DMS53 (cell line): ENCODE data around the gene DIPK1C.

Experiments
- DNase-seq: peaks from one replicate; lab custom pipeline; 2025; lab: John Stamatoyannopoulos, UW

DIPK1C gene

DNA sequence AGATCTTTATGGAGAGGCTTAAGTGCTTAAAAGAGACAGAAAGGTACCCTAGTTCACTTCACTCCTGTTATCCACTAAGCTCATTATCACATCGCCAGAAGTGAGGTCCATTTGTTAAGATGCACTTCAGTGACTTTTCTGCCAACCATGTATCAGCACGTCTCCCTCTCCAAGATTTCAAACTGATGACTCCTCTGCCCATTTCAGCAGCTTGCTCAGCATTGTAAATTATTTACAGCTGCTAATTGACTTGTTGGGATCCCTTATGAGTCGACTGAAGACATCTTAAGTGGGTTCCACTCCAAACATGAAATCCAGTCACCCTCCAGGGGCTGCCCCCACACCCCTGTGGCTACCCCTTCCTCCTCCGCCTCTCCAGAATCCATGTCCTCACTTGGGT lies 37.3 kb downstream of the DIPK1C start:
- DNase-seq, result no peak

DNA sequence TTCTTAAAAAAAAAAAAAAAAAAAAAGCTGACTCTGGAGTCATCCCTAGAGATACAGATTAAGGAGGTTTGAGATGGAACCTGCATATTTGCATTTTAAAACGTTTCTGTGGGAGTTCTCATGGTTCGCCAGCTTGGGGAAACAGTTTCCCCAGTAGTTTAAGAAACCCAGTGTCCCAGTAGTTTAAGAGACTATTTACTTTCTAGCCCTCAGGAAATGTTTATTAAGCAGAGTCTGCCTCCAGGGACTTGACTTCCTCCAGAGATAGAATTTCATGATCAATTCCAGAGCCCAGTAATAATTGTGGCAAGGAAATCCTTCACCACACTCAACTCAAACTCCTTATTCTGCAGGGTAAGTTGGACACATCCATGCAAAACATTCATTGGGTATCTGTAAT lies 39.1 kb downstream of the DIPK1C start:
- DNase-seq, result no peak

DNA sequence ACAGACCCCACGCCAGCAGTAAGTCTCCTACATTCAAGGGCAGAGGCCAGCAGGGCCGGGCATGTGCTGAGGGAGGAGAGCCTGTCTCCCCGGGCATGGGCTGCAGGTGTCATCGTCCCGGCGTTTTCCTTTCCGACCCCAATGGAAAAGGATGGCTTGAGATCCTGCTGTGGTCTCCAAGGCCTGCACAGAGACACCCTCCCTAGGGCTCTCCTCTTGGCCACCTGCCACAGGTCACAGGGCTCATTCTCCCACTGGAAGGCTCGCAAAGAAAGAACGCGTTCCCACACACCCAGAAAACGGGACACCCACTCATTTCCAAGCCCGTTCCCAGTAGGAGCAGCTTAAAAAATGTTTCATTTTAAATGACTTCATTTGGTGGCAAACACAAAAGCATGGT lies 41.0 kb downstream of the DIPK1C start:
- no peak for DNase-seq

DNA sequence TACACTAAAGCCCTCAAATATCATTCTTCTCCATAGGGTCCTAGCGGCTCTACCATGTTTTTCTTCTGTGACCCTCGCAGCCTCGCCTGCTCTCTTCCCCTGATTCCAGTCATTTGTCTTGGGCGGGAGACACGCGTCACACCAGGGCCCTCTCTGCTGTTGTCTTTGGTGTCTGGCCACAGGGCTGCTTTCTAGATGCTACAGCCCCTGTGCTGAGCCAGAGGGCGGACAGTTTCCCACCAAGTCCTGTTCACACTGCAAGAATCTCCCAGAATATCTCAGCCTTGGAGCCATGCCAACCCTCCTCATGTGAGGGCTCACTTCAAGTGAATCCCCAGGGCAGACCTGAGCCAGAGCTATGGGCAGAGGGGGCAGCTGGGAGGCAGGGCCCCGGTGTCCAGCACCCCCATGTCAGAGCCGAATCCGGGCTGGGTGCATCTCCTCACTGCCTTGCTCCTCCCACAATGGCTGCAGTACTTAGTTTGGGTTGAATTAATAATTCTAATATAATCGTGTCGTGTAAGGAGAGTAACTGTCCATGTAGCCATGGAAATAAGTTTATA lies 42.1 kb downstream of the DIPK1C start:
- DNase-seq, result no peak

DNA sequence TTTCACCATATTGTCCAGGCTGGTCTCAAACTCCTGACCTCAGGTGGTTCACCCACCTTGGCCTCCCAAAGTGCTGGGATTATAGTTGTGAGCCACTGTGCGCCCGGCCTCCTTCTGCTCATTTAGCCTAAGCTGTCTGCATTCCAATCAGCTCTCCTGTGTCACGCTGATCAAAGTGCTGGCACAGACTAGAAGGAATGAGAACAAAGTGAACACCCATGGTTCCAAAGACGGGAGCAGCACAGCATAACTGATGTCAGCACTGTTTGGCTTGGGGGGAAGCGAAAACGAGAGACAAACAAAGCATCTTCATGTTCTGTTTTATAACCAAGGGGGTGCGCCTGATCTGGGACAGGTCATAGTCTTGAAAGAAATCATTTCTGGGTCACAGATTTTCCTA lies 43.3 kb downstream of the DIPK1C start:
- DNase-seq, result no peak

DNA sequence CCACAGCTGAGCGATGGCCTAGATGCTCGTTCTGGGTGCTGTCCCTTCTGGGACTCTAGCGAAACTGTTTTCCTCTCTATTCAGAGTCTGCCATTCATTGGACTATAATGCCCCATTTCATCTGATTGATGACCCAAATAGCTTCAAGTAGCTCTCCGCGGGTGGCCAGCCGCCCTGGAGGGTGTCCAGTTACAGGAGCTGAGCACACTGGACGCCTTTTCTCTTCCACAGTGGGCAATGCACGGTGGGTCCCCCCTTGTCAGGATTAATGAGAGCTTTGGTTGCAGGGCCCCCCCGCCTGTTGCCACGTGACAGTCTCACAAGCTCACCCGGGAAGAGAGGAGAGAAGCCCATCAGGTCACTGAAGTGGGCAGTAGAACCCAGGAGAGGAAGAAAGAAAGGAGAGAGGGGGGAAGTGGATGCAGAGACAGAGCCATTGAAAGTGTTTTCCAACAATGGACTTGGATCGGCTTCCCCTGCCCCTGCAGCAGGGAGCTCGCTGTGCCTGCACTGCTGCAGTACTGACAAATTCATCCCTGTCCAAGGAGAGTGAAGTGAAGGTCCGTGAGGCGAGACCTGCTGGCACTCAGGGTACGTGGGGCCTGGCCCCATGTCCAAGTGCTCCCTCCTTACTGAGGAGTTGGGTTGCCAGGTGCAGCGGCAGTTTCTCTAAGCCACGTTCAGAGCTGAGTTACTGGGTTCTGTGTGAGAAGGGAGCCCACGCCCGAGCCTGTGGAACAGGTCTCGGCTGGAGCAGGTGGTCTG lies 44.8 kb downstream of the DIPK1C start:
- no peak for DNase-seq

DNA sequence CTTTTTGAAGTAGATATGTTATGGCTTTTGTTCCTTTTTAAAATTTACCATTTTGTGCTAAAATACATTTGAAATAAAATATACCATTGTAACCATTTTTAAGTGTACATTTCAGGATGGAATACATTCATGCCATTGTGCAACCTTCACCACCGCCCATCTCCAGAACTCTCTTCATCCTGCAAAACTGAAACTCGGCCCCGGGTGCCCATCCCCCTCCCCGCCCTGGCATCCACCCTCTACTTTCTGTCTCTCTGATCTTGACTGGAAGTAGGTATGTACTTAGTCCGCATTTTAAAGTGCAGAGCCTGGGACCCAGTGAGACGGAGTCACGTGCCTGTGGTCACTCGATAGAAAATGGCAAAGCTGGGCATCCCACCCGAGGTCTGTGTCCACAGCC lies 45.6 kb downstream of the DIPK1C start:
- no peak for DNase-seq

DNA sequence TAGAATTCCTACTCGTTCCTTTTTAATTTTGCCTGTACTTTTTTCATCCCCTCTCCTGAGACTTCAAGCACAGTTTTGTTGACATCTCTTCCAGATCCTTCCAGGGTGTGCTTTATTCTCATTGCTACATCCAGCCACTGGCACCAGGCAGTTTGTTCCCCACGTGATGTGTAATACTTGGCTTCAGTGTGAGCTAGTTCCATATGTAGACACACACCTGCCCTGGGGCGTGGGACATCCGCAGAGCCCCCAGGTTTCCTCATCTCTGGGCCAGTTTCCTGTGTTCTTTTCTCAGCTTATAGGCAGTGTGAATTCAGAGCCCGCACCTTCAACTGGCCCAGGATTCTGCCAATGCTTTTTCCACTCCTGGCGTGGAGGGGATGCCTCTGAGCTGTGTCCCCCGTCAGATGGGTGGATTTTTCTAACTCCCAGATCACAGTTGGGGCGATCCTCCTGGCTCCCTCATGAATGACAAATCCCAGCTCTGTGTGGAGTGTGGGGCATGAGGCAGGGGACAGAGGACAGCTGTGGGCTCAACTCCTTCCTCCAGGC lies 46.6 kb downstream of the DIPK1C start:
- no peak for DNase-seq

DNA sequence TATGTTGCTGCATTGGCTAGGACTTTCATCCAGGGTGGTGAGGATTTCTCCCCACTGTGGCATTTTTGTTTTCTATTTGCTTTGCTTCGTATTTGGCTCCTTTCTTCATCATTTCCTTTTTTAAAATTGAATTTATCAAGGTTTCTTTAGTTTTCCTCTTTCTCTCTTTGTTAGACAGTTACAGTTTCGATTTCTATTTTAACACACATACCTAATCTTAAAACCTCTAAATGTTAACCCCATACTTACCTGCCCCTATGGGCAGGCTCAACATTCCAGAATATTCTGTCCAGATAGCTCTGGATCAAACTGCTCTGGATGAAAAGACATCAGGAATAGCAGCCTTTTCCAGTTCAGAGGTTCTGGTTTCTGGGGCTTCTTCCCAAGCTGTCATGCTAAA lies 49.2 kb downstream of the DIPK1C start:
- no peak for DNase-seq

DNA sequence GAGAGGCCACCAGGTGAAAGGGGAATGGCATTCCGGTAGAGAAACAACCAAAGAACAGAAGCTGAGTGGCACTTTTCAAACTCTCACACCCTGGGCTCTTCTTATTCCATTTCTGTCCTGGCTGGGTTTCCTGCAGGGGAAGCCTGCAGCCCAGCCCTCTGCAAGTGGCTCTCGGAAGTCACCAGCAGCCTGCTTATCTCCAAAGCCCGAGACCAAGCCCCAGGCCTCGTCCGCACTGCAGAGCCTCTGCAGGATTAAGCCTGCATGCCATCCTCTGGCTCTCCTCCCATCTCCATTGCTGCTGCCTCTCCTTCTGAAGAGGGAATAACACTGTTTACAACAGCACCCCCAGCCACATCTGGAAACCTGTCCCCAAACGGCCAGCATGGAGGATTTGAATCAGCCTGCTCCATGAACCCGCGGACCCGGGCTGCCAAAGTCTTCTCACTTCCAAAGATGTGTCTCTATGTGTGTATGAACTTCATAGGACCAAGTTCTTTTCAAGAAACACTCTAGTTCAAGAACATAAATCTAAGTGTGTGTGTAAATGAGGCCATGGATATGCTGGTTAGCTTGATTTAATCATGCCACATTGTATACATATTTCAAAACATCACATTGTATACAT lies 54.2 kb downstream of the DIPK1C start:
- DNase-seq, result no peak

DNA sequence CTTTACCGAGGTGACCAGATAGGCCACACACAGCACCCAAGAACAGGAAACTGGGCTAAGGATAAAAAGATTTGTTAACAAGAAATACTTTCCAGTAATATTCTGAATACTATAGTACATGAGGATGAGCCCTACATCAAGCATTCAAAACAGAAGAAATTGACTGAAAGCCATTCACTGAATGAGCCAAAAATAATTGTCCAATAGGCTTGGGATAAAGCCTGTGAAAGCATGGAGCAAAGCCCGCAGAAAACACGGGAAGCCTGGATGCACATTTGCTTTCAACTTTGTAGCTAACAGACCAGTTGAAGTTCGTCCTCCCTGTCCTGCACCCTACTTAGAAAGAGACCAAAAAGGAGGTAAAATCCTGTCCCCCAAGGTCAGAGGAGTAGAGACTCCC lies 56.3 kb downstream of the DIPK1C start:
- no peak for DNase-seq

DNA sequence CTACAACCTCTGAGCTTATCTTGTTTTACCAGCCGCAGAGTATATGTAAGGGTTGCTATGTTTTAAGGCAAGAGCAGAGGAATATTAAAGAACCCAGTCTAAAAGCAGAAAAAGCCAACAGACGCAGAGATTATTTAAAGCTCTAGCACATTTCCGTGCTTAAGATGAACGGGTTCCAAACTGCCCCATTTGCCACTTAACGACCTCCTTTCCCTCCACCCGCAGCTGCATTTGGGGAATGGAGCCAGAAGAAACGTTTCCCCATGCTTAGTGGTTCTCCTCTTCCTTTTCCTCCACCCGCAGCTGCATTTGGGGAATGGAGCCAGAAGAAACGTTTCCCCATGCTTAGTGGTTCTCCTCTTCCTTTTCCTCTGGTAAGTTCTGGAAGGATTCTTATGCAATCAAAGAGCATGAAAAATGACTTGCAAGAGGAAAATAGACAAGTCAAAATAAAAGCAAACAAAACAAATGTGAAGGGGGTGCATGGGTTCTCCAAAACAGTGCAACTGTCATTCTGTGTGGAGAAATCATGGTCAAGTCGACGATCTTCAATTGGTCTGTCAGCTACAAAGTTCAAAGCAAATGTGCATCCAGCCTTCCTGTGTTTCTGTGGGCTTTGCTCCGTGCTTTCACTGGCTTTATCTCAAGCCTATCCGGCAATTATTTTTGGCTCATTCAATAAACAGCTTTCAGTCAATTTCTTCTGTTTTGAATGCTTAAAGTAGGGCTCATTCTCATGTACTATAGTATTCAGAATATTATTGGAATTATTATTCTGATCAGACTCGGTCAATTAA lies 57.8 kb downstream of the DIPK1C start:
- no peak for DNase-seq

DNA sequence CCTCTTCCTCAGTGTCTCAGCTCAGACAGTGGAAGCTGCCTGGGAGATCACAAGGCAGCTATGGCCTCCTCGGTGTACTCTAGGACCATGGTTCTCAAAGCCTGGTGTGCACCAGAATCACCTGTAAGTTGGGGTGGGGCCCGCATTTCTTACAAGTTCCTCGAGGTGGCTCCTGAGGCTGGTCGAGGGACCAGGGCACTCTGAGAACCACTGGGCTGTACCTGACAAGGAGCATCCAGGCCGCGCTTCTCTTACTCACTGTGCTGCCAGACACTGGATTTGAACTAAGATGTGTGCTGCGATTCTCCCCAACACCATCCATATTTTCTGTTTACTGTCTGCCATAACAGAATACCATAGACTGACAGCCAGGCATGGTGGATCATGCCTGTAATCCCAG lies 59.5 kb downstream of the DIPK1C start:
- DNase-seq, result peak; percentile 21

DNA sequence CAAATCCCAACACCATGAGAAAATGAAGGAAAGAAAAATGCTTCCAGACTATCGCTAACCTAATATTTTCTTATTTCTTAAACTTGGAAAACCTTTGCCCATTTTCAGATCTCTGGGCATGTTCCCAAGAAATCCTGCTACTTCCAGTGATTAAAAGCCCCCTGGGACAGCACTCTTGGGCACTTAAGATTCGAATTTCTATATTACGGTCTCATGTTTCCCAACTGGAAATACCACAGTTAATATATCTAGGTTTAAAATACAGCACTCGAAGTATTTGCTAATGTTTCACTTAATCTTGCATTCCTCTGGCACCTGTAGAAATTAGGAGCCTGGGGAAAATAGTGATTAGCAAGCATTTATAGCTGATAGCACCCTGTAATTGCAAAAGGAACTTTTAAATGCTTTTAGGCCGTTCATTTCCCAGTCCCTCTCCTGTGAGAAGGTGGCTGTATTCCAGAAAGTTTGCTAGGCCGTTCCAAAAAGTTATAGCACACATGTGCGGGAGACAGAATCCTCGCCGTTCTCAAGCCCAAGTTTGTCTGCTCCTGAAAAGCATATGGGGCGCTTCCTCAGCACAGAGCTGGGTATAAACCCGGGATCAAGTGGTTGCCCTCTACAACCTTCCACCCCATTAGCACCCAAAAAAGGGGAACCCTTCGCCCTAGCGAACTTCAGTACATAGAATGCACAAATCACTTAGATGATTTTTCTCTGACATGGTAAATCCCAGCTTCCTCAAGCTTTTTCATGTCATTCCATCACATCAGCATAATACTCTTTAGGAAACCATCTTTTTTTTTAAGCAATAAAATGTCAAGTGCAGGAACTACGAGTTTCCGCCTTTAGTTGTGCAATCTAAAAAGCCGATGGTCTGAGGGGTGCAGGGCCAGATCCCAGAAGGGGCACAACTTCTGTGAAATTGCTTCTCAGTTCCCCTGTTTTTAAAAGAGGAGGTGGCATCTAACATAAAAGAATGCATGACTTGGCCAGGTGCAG lies 60.6 kb downstream of the DIPK1C start:
- no peak for DNase-seq

DNA sequence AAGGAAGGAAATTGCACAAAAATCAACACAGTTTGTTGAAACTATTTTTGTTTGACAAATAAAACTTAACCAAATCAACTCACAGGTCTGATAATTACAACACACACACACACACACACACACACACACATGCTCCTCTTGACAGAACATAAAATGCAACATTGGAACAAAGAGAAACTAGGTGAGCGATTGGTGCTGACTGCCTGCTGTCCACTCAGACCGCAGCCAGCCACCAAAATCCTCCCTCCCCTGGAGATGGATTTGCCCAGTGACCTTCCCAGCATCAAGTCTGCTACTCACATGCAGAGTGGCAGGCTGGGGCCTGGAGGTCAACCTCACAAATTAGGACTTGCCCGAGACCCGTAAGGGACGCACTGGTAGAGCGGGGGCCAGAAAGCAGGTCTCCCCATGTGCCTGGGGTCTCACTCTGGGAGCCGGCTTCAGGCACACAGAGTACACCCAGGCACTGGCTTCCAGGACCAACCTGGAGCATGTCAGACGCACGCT lies 61.4 kb downstream of the DIPK1C start:
- DNase-seq, result no peak

DNA sequence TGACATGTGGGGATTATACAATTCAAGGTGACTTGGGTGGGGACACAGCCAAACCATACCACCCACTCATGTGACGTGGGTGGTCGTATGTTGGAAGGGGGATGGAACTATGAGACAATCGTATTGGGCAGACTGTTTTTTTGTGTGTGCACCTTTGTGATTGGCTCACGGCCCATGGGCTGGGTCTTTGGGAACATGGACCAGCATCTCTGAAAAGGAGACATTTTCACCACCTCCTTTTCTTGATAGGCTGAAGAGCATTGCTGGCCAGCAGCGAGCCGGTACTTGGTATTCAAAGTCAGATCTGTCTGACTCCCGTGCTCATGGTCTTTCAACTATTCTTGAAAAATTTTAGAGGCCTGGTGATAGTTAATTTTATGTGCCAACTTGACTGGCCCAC lies 62.1 kb downstream of the DIPK1C start:
- DNase-seq, result no peak

DNA sequence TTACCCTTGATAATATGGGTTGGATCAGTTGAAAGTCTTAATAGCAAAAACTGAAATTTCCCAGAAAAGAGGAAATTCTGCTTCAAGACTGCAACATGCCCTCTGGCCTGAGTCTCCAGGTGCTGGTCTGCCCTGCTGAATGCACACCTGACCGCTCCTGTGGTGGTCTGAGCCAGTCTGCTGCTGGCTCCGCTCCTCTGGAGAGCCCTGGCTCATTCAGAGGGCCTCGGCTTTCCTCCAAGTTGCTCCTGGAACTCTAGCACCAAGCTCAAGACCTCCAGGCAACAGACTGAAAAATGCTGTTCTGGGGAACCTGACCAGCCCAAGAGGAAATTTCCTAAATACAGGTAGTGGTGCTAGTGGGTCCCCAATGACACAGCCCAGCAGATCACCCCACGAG lies 64.8 kb downstream of the DIPK1C start:
- no peak for DNase-seq

DNA sequence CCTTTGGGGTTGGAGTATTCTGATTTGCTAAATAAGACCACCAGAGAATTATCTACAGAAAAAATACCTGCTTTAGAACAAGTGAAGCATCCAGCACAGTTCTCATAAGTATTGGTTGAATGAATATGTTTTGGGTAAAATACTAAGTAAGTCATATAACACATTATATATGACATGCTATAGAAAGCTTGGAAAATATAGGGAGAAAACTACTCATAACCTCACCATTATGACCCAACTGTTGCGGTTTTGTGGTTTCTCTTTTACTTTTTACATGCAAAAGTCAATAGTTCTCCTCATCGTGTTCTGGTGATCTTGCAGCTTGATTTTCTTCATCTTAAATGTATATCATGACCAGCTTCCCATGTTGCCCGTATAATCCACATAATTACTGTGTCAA lies 66.2 kb downstream of the DIPK1C start:
- no peak for DNase-seq

DNA sequence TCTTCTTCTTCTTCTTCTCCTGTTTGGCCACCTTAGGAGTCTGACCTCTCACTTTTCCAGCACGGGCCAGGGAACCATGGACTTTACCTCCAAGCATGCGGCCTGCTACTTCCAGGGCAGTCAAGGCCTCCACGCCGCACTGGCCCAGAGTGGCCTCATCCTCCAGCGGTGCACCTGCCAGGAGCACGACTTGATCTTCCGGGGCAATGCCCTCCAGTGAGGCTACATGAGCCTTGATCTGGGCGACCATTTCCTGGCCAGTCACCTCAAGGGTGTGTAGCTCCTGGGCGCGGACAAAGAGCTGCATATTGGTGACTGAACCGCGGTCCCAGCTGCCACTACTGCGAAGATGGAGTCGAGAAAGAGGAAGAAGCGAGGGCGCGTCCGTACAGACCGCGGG lies 67.1 kb downstream of the DIPK1C start:
- DNase-seq, result no peak

DNA sequence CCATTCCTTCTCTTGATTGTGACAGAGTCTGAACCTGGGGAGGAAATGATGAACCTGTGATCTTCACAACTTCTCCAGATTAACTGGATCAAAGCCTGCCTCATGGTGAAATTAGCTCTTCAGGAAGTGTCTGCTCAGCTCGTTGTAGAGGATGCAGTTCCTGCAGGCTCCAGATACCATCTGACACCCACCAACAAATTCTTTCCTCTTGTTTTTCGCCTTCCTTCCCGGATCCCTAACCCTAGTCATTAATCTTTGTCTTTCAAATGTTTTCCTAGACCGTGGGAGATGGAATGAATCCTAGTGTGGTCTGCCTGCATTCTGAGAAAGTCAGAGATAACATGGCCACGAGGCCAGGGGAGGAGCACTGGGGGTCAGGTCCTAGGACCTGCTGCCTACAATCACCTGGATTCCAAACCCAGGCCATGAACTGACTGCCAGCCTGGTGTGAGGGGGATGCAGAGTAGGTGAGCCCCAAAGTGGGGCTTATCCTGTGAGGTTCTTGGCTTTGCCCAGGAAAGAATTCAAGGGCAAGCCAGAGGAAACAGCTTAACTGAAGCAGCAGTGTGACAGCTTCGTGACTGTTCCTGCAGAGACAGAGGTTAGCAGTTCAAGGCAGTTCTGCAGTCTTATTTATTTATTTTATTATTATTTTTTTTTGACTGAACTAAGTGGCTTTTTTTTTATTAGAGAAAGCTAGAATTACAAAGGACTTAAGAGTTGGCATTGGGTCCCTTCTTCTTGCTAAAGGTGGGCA lies 67.8 kb downstream of the DIPK1C start:
- DNase-seq, result no peak
